ENCODE measurements around the gene GANC.

Gene GANC

DNA sequence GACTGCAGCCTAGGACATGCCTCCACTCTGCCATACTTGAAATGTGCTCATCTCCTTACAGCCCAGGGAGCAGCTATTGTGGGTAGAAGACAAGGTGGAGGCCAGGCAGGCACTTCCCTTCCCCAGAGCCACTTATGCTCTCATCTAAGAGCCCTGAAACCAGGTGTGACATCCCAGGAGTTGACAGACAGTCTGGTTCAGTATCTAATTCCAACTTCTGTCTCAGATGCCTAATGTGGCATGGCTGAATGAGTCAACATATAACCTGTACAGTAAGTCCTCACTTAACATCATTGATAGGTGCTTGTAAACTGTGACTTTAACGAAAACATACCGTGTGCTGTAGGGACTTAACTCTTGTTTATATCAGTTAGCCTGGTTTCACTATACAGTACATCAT, 85.1 kb downstream of the GANC start:
- no peaks in the 10 kb centered on the region for H3K9me3 ChIP-seq (ENCODE audit: control insufficient read depth in 2 of 2, low read length in 2 of 2)
- H3K9ac ChIP-seq (ENCODE audit: low read length in 2 of 2) = no peak overlapping the region
- H3K4me1 ChIP-seq (ENCODE audit: control insufficient read depth, insufficient read depth, low read length) = no peaks in the 10 kb centered on the region
- no peak overlapping the region for H3K4me3 ChIP-seq (ENCODE audit: low read length in 2 of 2)
- H3K27me3 ChIP-seq (ENCODE audit: control insufficient read depth in 1 of 2, insufficient read depth in 2 of 2, low read length in 2 of 2) = no peaks in the 10 kb centered on the region
- no peak overlapping the region for H3K27ac ChIP-seq (ENCODE audit: low read length)
- H3K36me3 ChIP-seq (ENCODE audit: control insufficient read depth in 2 of 2, insufficient read depth in 2 of 2, low read length in 2 of 2) = peaks cover 6 to 14% of the 10 kb centered on the region in 2 donors

DNA sequence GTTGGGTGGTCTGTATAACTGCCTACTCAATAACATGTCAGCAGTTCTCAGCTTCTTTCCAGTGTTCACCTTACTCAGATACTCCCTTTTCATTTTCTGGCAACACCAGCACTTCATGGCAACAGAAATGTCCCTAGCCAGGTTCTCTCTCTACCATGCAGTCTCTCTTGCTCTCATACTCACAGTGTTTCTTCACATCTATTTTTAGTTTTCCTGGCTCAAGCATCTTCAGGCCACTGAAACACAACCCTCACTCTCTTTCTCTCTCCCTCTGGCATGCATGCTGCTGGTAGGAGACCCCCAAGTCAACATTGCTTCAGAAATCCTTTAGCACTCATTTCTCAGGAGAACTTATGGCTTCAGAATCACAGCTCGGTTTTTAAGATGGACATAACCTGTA, 86.2 kb downstream of the GANC start, which contains the start of gene CAPN3:
Gene CAPN3 (plus strand): TSS at position 253 of the 400 bp plus-strand sequence. CDS start 305 bp downstream, outside the sequence.
- Histone ChIP-seq H3K27ac (ENCODE audit: low read length) (no peak within 1 kb of the TSS), H3K9ac (ENCODE audit: low read length in 2 of 2) (no peak within 1 kb of the TSS), H3K36me3 (ENCODE audit: control insufficient read depth in 2 of 2, insufficient read depth in 2 of 2, low read length in 2 of 2) (peaks cover 3 to 11% of the 10 kb centered on the region in 2 donors), H3K27me3 (ENCODE audit: control insufficient read depth in 1 of 2, insufficient read depth in 2 of 2, low read length in 2 of 2) (no peaks in the 10 kb centered on the region), H3K9me3 (ENCODE audit: control insufficient read depth in 2 of 2, low read length in 2 of 2) (no peaks in the 10 kb centered on the region), H3K4me3 (ENCODE audit: low read length in 2 of 2) (no peak within 1 kb of the TSS), H3K4me1 (ENCODE audit: control insufficient read depth, insufficient read depth, low read length) (no peaks in the 10 kb centered on the region)

GRCh38 chr15:42359985-42360384, 87.0 kb downstream of the GANC start:
- no peaks in the 10 kb centered on the region for H3K4me1 ChIP-seq (ENCODE audit: control insufficient read depth, insufficient read depth, low read length)
- no peaks in the 10 kb centered on the region for H3K27me3 ChIP-seq (ENCODE audit: control insufficient read depth in 1 of 2, insufficient read depth in 2 of 2, low read length in 2 of 2)
- peaks cover 0 to 11% of the 10 kb centered on the region in 2 donors for H3K36me3 ChIP-seq (ENCODE audit: control insufficient read depth in 2 of 2, insufficient read depth in 2 of 2, low read length in 2 of 2)
- H3K4me3 ChIP-seq (ENCODE audit: low read length in 2 of 2) = no peak overlapping the region
- H3K9ac ChIP-seq (ENCODE audit: low read length in 2 of 2) = no peak overlapping the region
- H3K9me3 ChIP-seq (ENCODE audit: control insufficient read depth in 2 of 2, low read length in 2 of 2) = no peaks in the 10 kb centered on the region
- no peak overlapping the region for H3K27ac ChIP-seq (ENCODE audit: low read length)

GRCh38 chr15:42360535-42361112, 87.6 kb downstream of the GANC start:
- Histone ChIP-seq H3K9me3 (ENCODE audit: control insufficient read depth in 2 of 2, low read length in 2 of 2) (no peaks in the 10 kb centered on the region), H3K9ac (ENCODE audit: low read length in 2 of 2) (no peak overlapping the region), H3K27me3 (ENCODE audit: control insufficient read depth in 1 of 2, insufficient read depth in 2 of 2, low read length in 2 of 2) (no peaks in the 10 kb centered on the region), H3K4me1 (ENCODE audit: control insufficient read depth, insufficient read depth, low read length) (no peaks in the 10 kb centered on the region), H3K4me3 (ENCODE audit: low read length in 2 of 2) (no peak overlapping the region), H3K27ac (ENCODE audit: low read length) (no peak overlapping the region), H3K36me3 (ENCODE audit: control insufficient read depth in 2 of 2, insufficient read depth in 2 of 2, low read length in 2 of 2) (peaks cover 0 to 11% of the 10 kb centered on the region in 2 donors)

- Histone ChIP-seq H3K27me3 (ENCODE audit: control insufficient read depth in 1 of 2, insufficient read depth in 2 of 2, low read length in 2 of 2) (no peaks in the 10 kb centered on the region), H3K9me3 (ENCODE audit: control insufficient read depth in 2 of 2, low read length in 2 of 2) (no peaks in the 10 kb centered on the region), H3K36me3 (ENCODE audit: control insufficient read depth in 2 of 2, insufficient read depth in 2 of 2, low read length in 2 of 2) (peaks cover 0 to 2% of the 10 kb centered on the region in 2 donors), H3K4me1 (ENCODE audit: control insufficient read depth, insufficient read depth, low read length) (no peaks in the 10 kb centered on the region), H3K27ac (ENCODE audit: low read length) (no peak overlapping the region), H3K9ac (ENCODE audit: low read length in 2 of 2) (no peak overlapping the region), H3K4me3 (ENCODE audit: low read length in 2 of 2) (no peak overlapping the region)
These were observed 90.5 kb downstream of the GANC start for GRCh38 chr15:42363487-42363886.

DNA sequence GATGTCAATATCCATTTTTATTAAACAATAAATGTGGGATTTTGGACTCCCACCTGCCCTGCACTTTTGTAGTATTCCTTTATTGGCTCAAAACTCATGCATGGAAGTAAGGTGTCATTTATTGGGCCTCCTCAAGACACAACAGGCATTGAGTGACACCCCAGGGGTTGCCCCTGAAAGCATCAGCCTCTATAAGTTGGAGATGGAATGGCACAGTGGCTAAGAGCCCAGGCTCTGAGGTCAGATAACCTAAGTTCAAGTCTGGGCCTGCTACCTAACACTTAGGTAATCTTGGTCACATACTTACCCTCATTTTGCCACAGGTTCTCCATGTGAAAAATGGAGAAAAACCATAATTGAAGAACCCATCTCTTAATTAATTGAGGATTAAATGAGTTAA, 90.9 kb downstream of the GANC start:
- Histone ChIP-seq H3K36me3 (ENCODE audit: control insufficient read depth in 2 of 2, insufficient read depth in 2 of 2, low read length in 2 of 2) (peaks cover 0 to 2% of the 10 kb centered on the region in 2 donors), H3K4me3 (ENCODE audit: low read length in 2 of 2) (no peak overlapping the region), H3K27me3 (ENCODE audit: control insufficient read depth in 1 of 2, insufficient read depth in 2 of 2, low read length in 2 of 2) (no peaks in the 10 kb centered on the region), H3K4me1 (ENCODE audit: control insufficient read depth, insufficient read depth, low read length) (no peaks in the 10 kb centered on the region), H3K9ac (ENCODE audit: low read length in 2 of 2) (no peak overlapping the region), H3K27ac (ENCODE audit: low read length) (no peak overlapping the region), H3K9me3 (ENCODE audit: control insufficient read depth in 2 of 2, low read length in 2 of 2) (no peaks in the 10 kb centered on the region)

- Histone ChIP-seq H3K9me3 (ENCODE audit: control insufficient read depth in 2 of 2, low read length in 2 of 2) (no peaks in the 10 kb centered on the region), H3K27me3 (ENCODE audit: control insufficient read depth in 1 of 2, insufficient read depth in 2 of 2, low read length in 2 of 2) (no peaks in the 10 kb centered on the region), H3K27ac (ENCODE audit: low read length) (no peak overlapping the region), H3K9ac (ENCODE audit: low read length in 2 of 2) (no peak overlapping the region), H3K4me1 (ENCODE audit: control insufficient read depth, insufficient read depth, low read length) (no peaks in the 10 kb centered on the region), H3K4me3 (ENCODE audit: low read length in 2 of 2) (no peak overlapping the region), H3K36me3 (ENCODE audit: control insufficient read depth in 2 of 2, insufficient read depth in 2 of 2, low read length in 2 of 2) (peaks cover 0 to 2% of the 10 kb centered on the region in 2 donors)
These were observed 91.5 kb downstream of the GANC start for GRCh38 chr15:42364529-42364928.

DNA sequence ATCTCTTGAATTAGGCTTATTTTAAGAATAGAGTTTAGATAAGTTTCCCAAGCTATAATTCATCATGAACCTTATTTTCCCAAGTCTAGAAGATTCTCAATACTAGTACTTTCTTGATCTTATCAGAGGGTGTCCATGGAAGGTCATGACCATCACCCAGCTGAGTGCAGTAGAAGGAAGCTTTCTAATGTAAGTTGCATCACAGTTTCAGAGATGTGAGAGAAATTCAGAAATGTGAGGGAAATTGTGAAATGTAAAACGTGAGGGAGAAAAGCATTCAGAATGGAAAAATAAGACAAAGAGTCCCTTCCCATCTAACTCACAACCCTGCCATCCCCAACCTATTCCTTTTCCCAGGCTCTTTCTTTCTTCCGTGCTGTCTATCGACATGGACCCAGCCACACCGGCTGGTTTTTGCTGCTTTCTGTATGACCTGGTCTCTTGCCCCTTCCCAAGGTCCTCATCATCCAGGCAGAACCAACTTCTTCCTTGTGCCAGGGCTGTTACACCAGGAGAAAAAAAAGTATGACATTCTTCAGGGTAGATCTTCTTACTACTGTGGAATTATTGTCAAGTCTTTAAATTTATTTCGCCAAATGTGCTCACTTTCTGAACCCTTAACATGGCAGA, 93.0 kb downstream of the GANC start:
- Histone ChIP-seq H3K9me3 (ENCODE audit: control insufficient read depth in 2 of 2, low read length in 2 of 2) (peaks cover 0 to under 1% of the 10 kb centered on the region in 2 donors), H3K27ac (ENCODE audit: low read length) (no peak overlapping the region), H3K27me3 (ENCODE audit: control insufficient read depth in 1 of 2, insufficient read depth in 2 of 2, low read length in 2 of 2) (no peaks in the 10 kb centered on the region), H3K9ac (ENCODE audit: low read length in 2 of 2) (no peak overlapping the region), H3K4me3 (ENCODE audit: low read length in 2 of 2) (no peak overlapping the region), H3K4me1 (ENCODE audit: control insufficient read depth, insufficient read depth, low read length) (no peaks in the 10 kb centered on the region), H3K36me3 (ENCODE audit: control insufficient read depth in 2 of 2, insufficient read depth in 2 of 2, low read length in 2 of 2) (no peaks in the 10 kb centered on the region)

DNA sequence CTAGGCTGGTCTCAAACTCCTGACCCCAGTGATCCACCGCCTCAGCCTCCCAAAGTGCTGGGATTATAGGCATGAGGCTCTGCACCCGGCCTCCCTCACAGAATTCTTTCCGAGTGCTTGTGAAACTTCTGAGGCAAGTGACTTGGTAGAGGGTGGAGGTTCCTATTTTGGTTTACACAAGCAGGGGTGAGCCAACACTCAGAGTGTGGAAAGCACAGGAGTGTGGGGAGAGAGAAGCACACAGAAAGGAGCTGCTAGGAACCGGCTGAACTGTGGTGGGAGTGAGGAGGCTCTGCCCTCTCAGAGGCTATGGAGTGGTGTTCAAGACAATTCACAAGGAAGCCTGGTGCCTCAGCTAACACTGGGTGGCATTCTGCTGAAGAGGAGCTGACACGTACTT, 94.0 kb downstream of the GANC start:
- Histone ChIP-seq H3K4me1 (ENCODE audit: control insufficient read depth, insufficient read depth, low read length) (no peaks in the 10 kb centered on the region), H3K9ac (ENCODE audit: low read length in 2 of 2) (no peak overlapping the region), H3K27ac (ENCODE audit: low read length) (no peak overlapping the region), H3K36me3 (ENCODE audit: control insufficient read depth in 2 of 2, insufficient read depth in 2 of 2, low read length in 2 of 2) (no peaks in the 10 kb centered on the region), H3K9me3 (ENCODE audit: control insufficient read depth in 2 of 2, low read length in 2 of 2) (peaks cover 0 to 4% of the 10 kb centered on the region in 2 donors), H3K4me3 (ENCODE audit: low read length in 2 of 2) (no peak overlapping the region), H3K27me3 (ENCODE audit: control insufficient read depth in 1 of 2, insufficient read depth in 2 of 2, low read length in 2 of 2) (no peaks in the 10 kb centered on the region)

GRCh38 chr15:42368096-42368495, 95.1 kb downstream of the GANC start:
- Histone ChIP-seq H3K4me3 (ENCODE audit: low read length in 2 of 2) (no peak overlapping the region), H3K27me3 (ENCODE audit: control insufficient read depth in 1 of 2, insufficient read depth in 2 of 2, low read length in 2 of 2) (no peaks in the 10 kb centered on the region), H3K4me1 (ENCODE audit: control insufficient read depth, insufficient read depth, low read length) (no peaks in the 10 kb centered on the region), H3K27ac (ENCODE audit: low read length) (no peak overlapping the region), H3K36me3 (ENCODE audit: control insufficient read depth in 2 of 2, insufficient read depth in 2 of 2, low read length in 2 of 2) (no peaks in the 10 kb centered on the region), H3K9ac (ENCODE audit: low read length in 2 of 2) (no peak overlapping the region), H3K9me3 (ENCODE audit: control insufficient read depth in 2 of 2, low read length in 2 of 2) (peaks cover 0 to 4% of the 10 kb centered on the region in 2 donors)

GRCh38 chr15:42371096-42371495, 98.1 kb downstream of the GANC start:
- H3K9me3 ChIP-seq (ENCODE audit: control insufficient read depth in 2 of 2, low read length in 2 of 2) = peaks cover 0 to 4% of the 10 kb centered on the region in 2 donors
- H3K4me3 ChIP-seq (ENCODE audit: low read length in 2 of 2) = no peak overlapping the region
- H3K36me3 ChIP-seq (ENCODE audit: control insufficient read depth in 2 of 2, insufficient read depth in 2 of 2, low read length in 2 of 2) = no peaks in the 10 kb centered on the region
- H3K4me1 ChIP-seq (ENCODE audit: control insufficient read depth, insufficient read depth, low read length) = no peaks in the 10 kb centered on the region
- no peak overlapping the region for H3K9ac ChIP-seq (ENCODE audit: low read length in 2 of 2)
- H3K27me3 ChIP-seq (ENCODE audit: control insufficient read depth in 1 of 2, insufficient read depth in 2 of 2, low read length in 2 of 2) = no peaks in the 10 kb centered on the region
- no peak overlapping the region for H3K27ac ChIP-seq (ENCODE audit: low read length)

Data from stomach smooth muscle (tissue), 2 donors.